HG03159 (cell line): Measurements from ENCODE around the gene SRD5A2.
A peak's percentile ranks its signal among the peaks of the same experiment; 100 is the strongest.
"Not testable (repeated sequence)": the region's sequence is repeated elsewhere in the genome, so short reads cannot be mapped to it uniquely, and the experiment has no call there.

Source experiments
- ATAC-seq: cut with Tn5 transposase; IDR thresholded peaks from one replicate; pipeline ENCODE4 v1.9.1; 2021; ENCODE audit warnings: mild to moderate bottlenecking, moderate library complexity; ENCODE audit not compliant: unreplicated experiment

Gene SRD5A2

DNA sequence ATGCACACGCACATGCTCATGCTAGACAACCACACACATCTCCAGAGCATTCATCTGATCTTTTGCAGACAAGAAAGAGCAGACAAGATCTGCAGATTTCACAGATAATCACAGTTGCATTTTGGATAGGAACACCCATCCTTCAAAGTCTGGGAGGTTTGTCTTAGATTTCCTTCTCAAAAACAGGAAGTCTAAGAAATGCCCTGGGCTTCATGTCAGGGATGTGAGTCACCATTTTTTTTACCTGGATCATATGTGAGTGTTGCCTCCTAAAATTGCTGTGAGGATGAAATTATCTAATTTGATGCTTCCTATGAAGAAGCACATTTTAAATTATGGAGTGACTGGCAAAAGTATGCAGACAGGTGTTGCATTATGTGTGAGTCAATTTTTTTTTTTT, 46.1 kb downstream of the SRD5A2 start:
- no peak for ATAC-seq

DNA sequence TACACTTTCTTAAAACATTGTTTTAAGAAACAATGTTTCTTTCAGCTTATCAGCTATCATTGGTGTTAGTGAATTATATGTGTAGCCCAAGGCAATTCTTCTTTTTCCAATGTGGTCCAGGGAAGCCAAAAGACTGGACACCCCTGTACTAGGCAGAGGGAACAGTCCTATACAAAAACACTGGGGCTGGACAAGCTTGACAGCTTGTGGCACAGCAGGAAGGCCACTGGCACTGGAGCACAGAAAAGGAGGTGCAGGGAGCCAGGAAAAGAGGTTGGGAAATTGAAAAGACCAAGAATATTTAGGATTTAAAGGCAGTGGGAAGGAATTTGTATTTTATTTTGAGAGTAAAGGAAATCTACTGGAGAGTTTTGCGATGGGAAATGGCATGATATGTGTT, 47.7 kb downstream of the SRD5A2 start:
- ATAC-seq, result no peak

DNA sequence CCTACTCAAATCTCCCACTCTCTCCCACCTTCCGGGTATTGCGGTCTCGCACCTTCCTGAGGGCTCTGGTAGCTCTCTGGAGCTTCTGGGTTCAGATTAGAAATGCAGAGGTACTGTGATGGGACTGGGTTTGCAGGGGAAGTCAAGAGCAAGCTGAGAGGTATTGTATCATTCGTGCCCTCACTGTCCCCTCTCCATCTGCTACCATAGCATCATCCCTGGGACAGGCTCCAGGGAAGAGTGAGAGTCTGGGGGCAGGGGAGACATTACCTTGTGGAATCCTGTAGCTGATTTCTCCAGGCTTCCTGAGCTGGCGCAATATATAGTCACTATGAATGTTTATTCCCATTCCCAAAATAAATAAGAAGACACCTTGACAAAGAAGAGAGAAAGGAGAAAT, 49.6 kb downstream of the SRD5A2 start:
- ATAC-seq, result no peak

DNA sequence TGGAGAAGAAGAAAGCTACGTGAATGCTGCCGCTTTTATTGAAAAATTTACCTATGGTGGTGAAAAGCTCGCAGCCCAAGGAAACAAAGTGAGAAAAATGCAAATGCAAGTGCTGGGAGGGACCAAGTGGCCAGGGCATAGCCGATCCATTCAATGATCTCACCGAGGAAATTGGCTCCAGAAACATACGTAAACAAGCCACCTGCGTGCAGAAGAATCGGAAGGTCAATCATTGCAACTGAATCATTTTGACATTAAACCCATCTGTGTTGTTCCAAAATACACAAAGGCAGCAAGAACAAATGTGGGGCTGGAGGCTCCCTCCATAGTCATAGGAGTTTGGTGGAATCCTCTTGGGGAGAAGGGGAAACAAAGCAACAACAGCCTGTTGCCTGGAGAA, 51.5 kb downstream of the SRD5A2 start:
- ATAC-seq, result no peak

DNA sequence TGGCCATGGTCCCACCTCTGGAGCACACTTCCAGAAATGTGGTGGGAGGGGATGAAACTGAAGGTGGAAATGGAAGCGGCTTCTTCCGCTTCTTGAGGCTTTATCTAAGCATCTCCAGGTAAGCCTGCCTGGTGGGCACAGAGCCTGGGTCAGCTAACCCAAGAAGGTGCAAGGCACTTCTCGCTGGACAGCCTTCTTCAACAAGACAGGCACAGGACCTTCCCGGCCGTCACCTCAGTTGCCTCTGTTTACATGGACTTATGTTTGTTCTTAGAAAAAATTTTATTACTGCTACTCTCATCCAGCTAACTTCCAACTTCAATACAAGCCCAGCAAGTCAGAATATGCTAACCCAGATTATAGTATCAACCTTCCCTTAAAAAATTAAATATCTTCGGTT, 51.9 kb downstream of the SRD5A2 start:
- ATAC-seq, result no peak

DNA sequence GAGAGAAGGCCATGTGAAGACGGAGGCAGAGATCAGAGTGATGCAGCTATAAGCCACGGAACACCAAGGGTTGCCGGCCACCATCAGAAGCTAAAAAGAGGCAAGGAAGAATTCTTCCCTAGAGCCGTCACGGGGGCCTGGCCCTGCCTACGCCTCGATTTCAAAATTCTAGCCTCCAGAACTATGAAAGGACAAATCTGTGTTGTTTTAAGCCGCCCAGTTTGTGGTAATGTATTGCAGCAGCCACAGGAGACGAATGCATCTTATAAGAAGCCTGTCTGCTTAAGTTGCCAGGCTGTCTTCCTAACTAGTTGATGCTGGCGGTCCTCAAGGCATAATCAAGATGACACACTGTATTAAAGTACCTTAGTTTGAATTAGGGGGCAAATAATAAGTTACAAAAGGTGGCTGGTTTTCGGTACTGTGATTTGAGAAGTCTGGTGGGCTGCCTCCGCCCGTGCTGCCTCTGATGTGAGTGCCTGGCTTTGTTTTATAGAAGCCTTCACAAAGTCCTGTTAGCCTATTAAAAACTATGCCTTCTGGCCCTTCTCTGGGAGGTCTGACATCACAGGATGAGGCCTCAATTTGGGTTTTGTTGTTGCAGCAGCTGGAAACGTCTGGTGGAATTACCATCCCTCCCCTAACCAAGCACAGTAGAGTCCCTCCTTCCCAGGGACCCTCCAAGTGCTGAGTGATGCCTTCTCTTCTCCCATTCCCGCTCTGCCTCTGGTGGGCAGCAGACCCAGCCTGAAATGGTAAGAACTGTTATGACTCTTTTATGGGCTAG, 53.6 kb downstream of the SRD5A2 start:
- no peak for ATAC-seq

DNA sequence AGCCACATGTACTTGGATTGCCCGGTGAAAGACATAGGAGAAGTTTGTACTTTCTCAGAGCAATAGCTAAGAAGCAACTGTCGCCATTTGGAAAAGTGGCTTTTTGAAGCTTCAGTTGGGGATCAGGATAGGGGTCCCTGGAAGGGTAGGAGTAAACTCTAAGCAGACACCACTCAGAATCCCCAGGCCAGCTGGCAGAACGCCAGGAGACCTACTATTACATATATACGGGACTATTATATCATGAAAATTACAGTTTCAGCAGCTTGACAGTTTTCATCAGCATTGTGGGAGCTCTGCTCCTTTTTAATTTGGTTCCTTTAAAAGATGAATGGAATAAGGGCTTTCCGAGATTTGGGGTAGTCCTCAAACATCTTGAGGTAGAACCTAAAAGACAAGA, 54.9 kb downstream of the SRD5A2 start:
- ATAC-seq, result no peak

DNA sequence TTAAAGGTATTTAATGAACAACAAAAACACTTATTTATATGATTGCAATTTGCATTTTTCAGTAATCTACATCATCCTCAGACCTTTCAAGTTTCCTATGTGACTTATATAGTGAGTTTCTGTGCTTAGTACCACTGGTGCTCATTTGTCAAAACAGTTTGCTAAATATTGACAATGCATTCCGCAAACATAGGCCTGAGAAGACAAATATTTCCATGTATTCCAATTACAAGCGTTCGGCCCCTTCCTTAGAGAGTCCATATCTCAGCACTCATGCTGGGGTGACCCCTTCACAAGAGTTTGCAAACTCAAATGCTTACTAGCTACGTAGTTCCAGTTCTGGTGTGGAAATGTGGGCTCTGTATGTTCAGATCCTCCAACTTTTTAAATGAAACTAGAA, 56.1 kb downstream of the SRD5A2 start:
- no peak for ATAC-seq

DNA sequence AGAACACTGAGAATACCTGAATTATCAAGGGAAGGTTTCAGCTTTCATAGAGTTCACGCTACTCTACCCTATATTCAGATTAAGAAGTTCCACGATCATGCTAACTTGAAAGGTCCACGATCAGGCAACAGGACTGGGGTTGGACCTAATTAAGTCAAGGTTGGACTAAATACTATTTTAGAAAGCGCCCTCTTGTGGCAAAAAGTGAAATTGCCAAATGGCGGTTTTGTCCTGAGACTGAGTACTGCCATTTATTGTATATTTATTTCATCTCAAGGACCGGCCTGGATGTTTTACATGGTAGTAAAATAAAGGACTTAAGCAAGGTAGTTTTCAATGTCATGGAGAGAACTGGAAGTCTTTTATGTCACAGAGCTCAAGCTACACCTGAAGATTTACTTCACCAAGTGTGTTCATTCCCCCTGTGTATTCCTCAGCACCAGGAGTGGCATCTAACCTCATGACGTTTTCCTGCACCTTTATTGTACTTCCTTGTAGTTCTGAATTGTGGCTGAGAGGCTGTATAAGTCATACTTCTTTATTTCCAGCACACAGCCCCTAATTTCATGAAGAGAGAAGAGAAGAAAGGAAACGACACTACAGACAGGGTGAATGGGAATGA, 56.8 kb downstream of the SRD5A2 start:
- ATAC-seq, result peak; percentile 76

DNA sequence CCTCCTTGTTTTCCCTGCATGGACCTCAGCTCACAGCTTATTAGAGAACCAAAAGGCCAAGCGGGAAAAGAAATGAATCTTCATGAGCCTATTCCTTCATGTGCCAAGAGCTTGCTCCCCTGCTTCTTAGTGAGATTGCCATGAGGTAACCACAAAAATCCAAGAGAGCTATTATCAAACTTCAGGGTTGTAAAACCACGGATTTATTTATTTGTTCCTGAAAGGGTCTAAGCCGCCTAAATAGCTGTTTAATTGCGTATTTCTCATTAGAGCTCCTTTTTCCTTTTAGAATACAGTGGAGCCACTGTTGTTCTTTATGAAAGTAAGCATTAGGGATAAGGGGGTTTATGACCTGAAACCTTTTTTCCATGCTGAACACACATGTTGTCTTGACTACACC, 58.0 kb downstream of the SRD5A2 start:
- ATAC-seq, result no peak

DNA sequence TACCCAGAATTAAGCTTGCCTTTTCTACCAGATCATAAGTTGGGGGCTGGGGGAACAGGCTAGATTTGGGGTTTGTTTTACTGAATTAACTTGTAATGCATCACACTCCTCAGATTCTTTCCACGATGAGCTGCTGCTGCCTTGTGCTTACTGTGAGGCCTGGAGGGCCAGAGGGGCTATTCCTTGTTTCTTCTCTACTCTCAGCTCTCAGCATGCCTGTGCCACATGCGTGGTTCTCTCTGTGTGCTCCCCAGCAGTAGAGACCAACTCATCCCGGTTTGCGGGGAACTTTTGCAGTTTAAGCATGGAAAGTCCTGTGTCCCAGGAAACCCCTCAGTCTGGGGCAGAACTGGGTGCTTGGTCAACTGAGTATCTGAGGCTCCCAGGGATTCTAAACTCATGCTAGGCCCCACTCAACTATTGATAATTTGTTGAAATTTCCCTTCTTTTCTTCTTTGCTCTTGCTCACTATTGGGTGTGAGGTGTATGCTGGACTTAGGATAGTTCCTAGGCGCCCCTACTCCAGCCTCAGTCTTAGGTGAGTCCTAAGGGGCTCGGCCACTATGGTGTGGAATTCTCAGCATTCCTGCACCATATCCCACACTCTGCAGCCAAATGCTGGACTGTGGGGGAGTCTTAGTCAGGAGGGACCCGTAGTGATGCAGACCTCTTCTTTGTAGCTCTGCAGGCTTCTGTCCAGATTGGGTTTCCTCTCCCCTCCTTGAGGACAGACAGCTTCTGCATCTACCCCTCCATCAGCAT, 63.1 kb downstream of the SRD5A2 start:
- no peak for ATAC-seq

DNA sequence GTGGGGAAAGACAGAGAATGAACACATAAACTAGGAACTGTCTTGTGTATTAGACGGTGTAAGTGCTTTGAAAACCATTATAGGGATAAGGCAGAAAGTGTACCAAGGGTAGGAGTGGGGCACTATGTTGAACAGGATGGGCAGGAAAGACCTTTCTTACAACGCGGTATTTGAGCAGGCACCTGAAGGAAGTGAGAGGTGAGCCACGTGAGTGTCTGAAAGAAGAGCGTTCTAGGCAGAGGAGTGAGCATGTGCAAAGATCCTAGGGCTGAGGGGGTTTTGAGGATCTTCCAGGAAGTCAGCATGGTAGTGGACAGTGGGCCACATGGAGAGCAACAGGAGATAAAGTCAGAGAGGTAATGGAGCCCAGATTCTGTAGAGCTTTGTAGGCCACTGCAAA, 65.2 kb downstream of the SRD5A2 start:
- no peak for ATAC-seq

DNA sequence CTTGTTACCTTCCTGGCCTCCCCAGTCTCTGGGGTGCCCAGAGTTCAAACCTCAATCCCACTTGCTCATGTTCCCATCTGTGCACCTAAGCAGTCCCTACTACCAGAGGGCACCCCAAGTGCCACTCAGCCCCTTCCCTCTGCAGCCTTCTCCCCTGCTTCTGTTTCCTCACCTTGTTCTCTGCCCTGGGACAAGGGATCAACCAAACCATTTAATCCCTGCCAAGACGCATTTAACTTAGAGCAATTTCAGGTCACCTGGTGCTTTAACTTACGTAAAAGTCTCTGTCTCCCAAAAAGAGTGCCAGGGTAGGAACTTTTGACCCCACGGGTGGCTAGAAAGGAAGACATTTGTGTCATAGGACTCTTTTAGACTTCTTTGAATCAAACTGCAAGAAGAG, 67.2 kb downstream of the SRD5A2 start:
- no peak for ATAC-seq

DNA sequence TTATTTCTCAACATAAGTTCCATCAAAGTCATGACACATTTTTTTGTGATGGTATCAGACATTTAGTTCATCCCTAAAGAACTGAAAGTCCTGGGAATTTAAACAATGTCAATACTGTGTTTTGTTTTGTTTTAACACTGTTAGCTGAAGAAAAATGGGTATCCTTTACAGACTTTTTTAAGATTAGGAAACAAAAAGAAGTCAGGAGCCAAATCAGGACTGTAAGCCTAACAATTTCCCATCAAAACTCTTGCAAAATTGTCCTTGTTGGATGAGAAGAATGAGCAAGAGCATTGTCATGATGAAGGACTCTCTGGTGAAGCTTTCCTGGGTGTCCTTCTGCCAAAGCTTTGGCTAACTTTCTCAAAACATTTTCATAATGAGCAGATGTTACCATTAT, 69.4 kb downstream of the SRD5A2 start:
- ATAC-seq, result no peak

DNA sequence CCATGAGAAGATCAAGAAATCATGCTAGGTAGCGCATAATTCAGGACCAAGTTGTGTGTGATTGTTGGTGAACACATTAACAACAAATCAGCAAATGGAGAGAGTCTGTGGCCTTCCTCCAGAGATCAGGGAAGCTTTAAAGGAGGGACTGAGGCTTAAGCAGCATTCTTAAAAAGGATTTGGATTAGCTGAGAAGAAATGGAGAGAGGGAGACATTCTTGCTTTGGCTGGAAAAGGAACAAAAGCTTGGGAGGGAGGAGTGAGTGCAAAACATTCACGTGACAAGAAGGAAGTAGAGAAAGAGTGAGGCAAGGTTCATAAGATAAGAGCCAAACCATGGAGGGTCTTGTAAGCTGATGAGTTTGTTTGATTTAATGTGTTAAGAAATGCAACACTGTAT, 75.6 kb downstream of the SRD5A2 start:
- no peak for ATAC-seq

DNA sequence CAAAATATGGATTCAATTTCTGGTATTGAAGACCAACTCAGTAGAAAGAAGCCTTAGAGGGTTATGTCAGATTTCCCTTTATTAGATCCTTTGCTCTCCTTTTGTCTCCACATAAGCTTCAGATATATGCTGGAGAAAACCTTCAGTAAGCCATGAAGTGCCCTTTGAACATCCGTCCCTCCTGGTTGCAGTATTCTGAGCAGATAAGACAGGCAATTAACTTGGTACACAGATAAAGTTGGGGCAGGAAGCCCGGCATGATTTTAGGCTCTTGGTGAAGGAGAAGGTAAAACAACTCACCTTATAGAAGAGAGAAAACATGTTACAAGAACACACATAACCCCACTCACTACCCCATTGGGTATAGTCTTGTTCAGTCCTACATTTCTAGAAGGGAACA, 76.4 kb downstream of the SRD5A2 start:
- no peak for ATAC-seq

DNA sequence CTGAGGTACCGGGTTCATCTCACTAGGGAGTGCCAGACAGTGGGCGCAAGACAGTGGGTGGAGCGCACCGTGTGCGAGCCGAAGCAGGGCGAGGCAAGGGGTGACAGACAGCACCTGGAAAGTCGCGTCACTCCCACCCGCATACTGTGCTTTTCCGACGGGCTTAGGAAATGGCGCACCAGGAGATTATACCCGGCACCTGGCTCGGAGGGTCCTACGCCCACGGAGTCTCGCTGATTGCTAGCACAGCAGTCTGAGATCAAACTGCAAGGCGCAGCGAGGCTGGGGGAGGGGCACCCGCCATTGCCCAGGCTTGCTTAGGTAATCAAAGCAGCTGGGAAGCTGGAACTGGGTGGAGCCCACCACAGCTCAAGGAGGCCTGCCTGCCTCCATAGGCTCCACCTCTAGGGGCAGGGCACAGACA, 84.3 kb downstream of the SRD5A2 start:
- ATAC-seq, result not testable (repeated sequence)

DNA sequence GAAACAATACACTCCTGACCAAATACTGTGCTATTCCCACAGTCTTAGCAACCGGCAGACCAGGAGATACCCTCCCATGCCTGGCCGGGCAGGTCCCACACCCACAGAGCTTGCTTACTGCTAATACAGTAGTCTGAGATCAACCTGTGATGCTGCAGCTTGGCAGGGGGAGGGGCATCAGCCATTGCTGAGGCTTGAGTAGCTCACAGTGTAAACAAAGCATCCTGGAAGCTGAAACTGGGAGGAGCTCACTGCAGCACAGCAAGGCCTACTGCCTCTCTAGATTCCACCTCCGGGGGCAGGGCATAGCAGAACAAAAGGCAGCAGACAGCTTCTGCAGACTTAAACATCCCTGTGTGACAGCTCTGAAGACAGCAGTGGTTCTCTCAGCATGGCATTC, 91.4 kb downstream of the SRD5A2 start:
- ATAC-seq, result not testable (repeated sequence)

DNA sequence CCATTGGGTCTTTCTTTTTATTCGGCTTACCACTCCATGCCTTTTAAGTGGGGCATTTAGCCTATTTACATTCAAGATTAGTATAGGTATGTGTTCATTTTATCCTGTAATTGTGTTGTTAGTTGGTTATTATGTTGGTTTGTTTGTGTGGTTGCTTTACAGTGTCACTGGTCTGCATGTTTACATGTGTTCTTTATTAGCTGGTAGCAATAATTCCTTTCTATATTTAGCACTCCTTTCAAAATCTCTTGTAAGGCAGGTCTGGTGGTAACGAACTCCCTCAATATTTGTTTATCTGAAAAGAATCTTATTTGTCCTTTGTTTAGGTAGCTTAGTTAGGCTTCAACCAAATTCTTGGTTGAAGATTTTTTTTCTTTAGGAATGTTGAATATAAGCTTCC, 97.5 kb downstream of the SRD5A2 start:
- ATAC-seq, result no peak

DNA sequence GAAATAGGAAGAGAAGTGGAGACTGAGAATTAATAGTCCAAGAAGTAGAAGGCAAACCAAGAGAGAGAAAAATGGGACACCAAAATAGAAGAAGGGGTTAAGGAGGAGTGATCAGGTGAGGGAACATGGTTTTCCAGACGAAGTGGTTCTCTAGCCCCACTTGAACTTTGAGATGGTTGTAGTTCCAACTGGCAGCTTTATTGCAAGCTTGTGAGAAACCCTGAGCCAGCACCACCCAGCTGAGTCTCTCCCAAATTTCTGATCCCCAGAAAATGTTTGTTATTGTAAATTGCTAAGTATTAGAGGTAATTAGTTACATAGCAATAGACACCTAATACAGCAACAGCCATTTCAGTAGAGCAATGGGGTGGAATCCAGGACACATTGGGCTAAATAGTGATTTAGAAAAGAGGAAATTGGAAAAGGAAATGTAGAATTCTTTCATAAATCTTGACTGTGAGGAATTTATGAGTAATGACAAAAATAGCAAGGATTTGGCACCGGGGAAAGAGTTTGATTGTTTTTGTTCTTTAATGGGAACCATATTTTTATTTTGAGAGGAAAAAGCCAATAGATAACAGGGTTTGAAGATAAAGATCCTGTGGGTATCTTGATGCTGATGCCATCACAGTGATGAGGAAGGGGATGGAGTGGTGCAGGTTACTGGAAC, 104.1 kb downstream of the SRD5A2 start:
- ATAC-seq, result no peak

DNA sequence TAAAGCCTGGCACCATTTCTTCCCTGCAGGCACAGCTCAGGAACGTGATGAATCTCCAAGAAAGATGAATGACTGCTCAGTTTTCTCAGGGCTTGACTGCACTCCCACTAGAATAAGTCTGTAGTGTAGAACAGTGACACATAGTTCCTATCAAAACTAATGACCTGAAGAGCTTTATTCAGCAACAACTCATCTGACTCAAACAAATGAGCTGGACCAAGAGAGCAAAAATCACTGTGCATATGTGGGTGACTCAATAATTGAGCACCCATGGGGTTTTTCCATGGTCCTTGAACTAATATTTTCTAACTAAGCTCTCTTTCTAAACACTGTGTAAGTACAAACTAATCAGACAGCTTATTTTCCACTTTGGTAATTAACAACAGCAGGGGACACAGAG, 105.0 kb downstream of the SRD5A2 start:
- no peak for ATAC-seq
